Lower leg skin (tissue), 3 donors: ENCODE results near the gene C11orf58.

ENCODE experiments used
- CTCF ChIP-seq, 3 donors: fragments of 450-650 bp; IDR thresholded peaks; one replicate each; pipeline ENCODE4 v1.5.1; 2016; ENCODE audit warnings: antibody characterized with exemption in 3 of 3, mild to moderate bottlenecking in 3 of 3, moderate library complexity in 2 of 3
- POLR2A ChIP-seq, 2 donors: fragments of 450-650 bp; IDR thresholded peaks; one replicate each; pipeline ENCODE4 v1.6.1; 2016 to 2017; ENCODE audit warnings: antibody characterized with exemption in 2 of 2, mild to moderate bottlenecking in 1 of 2, moderate library complexity in 1 of 2

GRCh38 chr11:16758382-16759024 lies 20.1 kb downstream of the C11orf58 start:
- TF ChIP-seq CTCF (IDR thresholded peaks at IDR 0.05) = no peak
- TF ChIP-seq POLR2A (IDR thresholded peaks at IDR 0.05) = no peak
